Measurements from ENCODE around the gene MAT2A.

DNA sequence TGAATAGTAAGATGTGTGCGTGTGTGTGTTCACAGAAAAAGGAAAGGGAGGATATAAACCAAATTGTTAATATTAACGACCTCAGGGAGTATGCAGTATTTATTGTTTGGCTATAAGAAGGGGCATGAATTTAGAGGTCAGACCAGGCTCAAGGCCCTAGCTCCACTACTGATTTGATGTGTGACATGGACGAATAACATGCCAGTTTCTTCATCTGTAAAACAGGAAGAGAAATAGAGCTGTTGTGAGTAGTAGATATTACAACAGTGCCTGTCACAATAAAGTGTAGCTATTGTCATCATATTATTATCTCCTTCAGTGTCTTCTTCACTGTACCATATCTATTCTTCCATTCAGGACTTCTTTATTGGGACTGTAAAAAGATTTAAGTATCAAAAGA lies 4.1 kb upstream of the MAT2A start:
- no peak for TF ChIP-seq EP300 (IDR thresholded peaks at IDR 0.05; ENCODE audit: low read depth)
- TF ChIP-seq, protein P1, sequence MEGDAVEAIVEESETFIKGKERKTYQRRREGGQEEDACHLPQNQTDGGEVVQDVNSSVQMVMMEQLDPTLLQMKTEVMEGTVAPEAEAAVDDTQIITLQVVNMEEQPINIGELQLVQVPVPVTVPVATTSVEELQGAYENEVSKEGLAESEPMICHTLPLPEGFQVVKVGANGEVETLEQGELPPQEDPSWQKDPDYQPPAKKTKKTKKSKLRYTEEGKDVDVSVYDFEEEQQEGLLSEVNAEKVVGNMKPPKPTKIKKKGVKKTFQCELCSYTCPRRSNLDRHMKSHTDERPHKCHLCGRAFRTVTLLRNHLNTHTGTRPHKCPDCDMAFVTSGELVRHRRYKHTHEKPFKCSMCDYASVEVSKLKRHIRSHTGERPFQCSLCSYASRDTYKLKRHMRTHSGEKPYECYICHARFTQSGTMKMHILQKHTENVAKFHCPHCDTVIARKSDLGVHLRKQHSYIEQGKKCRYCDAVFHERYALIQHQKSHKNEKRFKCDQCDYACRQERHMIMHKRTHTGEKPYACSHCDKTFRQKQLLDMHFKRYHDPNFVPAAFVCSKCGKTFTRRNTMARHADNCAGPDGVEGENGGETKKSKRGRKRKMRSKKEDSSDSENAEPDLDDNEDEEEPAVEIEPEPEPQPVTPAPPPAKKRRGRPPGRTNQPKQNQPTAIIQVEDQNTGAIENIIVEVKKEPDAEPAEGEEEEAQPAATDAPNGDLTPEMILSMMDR (IDR thresholded peaks at IDR 0.05) = no peak
- no peak for TF ChIP-seq POLR2A (IDR thresholded peaks at IDR 0.05)
- TF ChIP-seq POLR2AphosphoS5 (IDR thresholded peaks at IDR 0.05) = no peak
